ENCODE results near the gene SAMSN1.

- TF ChIP-seq CTCF (IDR thresholded peaks at IDR 0.05 in 4 of 5, conservative IDR thresholded peaks at IDR 0.05 in 1 of 5) (no peak), POLR2A (IDR thresholded peaks at IDR 0.05) (no peak)
These were observed 71.1 kb downstream of the SAMSN1 start for GRCh38 chr21:14474995-14475394.
